GM12878 (cell line): ENCODE data around the gene RUNX3. TPM values are rescaled to one million over a fixed set of nuclear protein-coding genes. Genes with fewer than 3 reads are reported as not detected.
A peak's percentile ranks its signal among the peaks of the same experiment; 100 is the strongest.

Experiments used
- ETV6 ChIP-seq, 2 experiments: fragments of 450-650 bp in 1 of 2; IDR thresholded peaks in 1 of 2; conservative IDR thresholded peaks in 1 of 2; 2 replicates each; pipeline ENCODE4 v1.6.1; 2014; ENCODE audit warnings: antibody characterized with exemption in 1 of 2, borderline replicate concordance in 1 of 2, low read depth in 1 of 2, mild to moderate bottlenecking in 1 of 2, moderate library complexity in 1 of 2
- MAX ChIP-seq: IDR thresholded peaks from 2 replicates; pipeline ENCODE4 v1.6.1; 2012; ENCODE audit warnings: low read depth, low read length, improper control_type of control experiment
- MYB ChIP-seq: fragments of 150-350 bp; IDR thresholded peaks from 2 replicates; pipeline ENCODE4 v1.6.1; 2014; ENCODE audit warnings: mild to moderate bottlenecking, low read depth, low read length, borderline replicate concordance
- MYC ChIP-seq: IDR thresholded peaks from 2 replicates; pipeline ENCODE4 v1.6.1; 2011; ENCODE audit warnings: mild to moderate bottlenecking, low read length, moderate library complexity, inconsistent platforms; ENCODE audit not compliant: insufficient read depth, insufficient replicate concordance, insufficient read length, severe bottlenecking
- NBN ChIP-seq: fragments of 450-650 bp; IDR thresholded peaks from 2 replicates; pipeline ENCODE4 v1.6.1; 2016
- NFIC ChIP-seq: IDR thresholded peaks from 2 replicates; pipeline ENCODE4 v1.6.1; 2012; ENCODE audit warnings: low read depth, mild to moderate bottlenecking, inconsistent platforms, low read length, moderate library complexity
- PAX5 ChIP-seq: IDR thresholded peaks from 2 replicates; pipeline ENCODE4 v1.6.1; 2011; ENCODE audit warnings: low read depth, low read length, borderline replicate concordance
- RELA ChIP-seq: fragments of 450-650 bp; IDR thresholded peaks from 2 replicates; pipeline ENCODE4 v1.8.0; 2014; ENCODE audit warnings: borderline replicate concordance; ENCODE audit not compliant: partially characterized antibody
- RFX5 ChIP-seq: IDR thresholded peaks from 2 replicates; pipeline ENCODE4 v1.6.1; 2011; ENCODE audit warnings: low read depth, low read length, improper control_type of control experiment
- SKIL ChIP-seq: fragments of 450-650 bp; IDR thresholded peaks from 2 replicates; pipeline ENCODE4 v1.6.1; 2017; ENCODE audit warnings: mild to moderate bottlenecking, low read depth, inconsistent platforms; ENCODE audit not compliant: poor library complexity, severe bottlenecking
- SPI1 ChIP-seq: IDR thresholded peaks from 2 replicates; pipeline ENCODE4 v1.6.1; 2011; ENCODE audit warnings: low read depth, mild to moderate bottlenecking, low read length, moderate library complexity, borderline replicate concordance; ENCODE audit not compliant: insufficient read depth
- YBX1 ChIP-seq: fragments of 450-650 bp; IDR thresholded peaks from 2 replicates; pipeline ENCODE4 v1.6.1; 2016; ENCODE audit warnings: antibody characterized with exemption
- ZNF622 ChIP-seq: fragments of 450-650 bp; IDR thresholded peaks from 2 replicates; pipeline ENCODE4 v1.6.1; 2017; ENCODE audit warnings: mild to moderate bottlenecking, inconsistent platforms
- ZNF687 ChIP-seq: fragments of 450-650 bp; IDR thresholded peaks from 2 replicates; pipeline ENCODE4 v1.6.1; 2017; ENCODE audit warnings: mild to moderate bottlenecking, moderate library complexity
- polyA plus RNA-seq, 11 experiments: library from polyadenylated mRNA; depleted of rRNA in 4 of 11; unstranded in 6 of 11; stranded (reverse) in 5 of 11; fragments of >200 nt; fragmentation: Nextera tagmentation in 4 of 11; fragmentation: Illumina TruSeq in 1 of 11; extraction: Ambion mirVana in 4 of 11; extraction: Trizol in 1 of 11; gene quantifications; 1 replicate in 1 of 11; 2 replicates in 10 of 11; pipeline versions ENCODE4 v1.2.1 to v1.2.3, GENCODE V29; 2011 to 2016; ENCODE audit warnings: inconsistent platforms in 2 of 11, missing spikeins in 2 of 11, low read depth in 1 of 11
- total RNA-seq, 4 experiments: library from RNA; depleted of rRNA in 3 of 4; stranded (reverse); fragments of >200 nt in 3 of 4; fragmentation: Illumina TruSeq in 1 of 4; extraction: Trizol in 1 of 4; gene quantifications; 2 replicates each; pipeline versions ENCODE4 v1.2.1 to v1.2.3, GENCODE V29; 2013 to 2021
- TF ChIP-seq, protein P1 (sequence below): fragments of 150-350 bp; IDR thresholded peaks from 2 replicates; pipeline ENCODE4 v1.6.1; 2016; ENCODE audit warnings: low read depth, low read length
- TF ChIP-seq, protein P2 (sequence below), 3 experiments: IDR thresholded peaks in 2 of 3; conservative IDR thresholded peaks in 1 of 3; 2 replicates each; pipeline ENCODE4 v1.5.1; 2011; ENCODE audit warnings: low read depth in 3 of 3, low read length in 3 of 3, mild to moderate bottlenecking in 3 of 3, control low read depth in 2 of 3, moderate library complexity in 2 of 3, inconsistent platforms in 1 of 3, mixed read lengths in 1 of 3; ENCODE audit not compliant: control insufficient read depth in 2 of 3, insufficient read depth in 1 of 3; ENCODE audit errors: extremely low read depth in 1 of 3

Gene RUNX3
- total and polyA plus RNA-seq, 10 of the 15 experiments (the other 5 are each of a cell fraction or from before 2014, with no cell fraction given) = 19.0 to 151 (median 31.4) TPM

- TF ChIP-seq, protein P1, sequence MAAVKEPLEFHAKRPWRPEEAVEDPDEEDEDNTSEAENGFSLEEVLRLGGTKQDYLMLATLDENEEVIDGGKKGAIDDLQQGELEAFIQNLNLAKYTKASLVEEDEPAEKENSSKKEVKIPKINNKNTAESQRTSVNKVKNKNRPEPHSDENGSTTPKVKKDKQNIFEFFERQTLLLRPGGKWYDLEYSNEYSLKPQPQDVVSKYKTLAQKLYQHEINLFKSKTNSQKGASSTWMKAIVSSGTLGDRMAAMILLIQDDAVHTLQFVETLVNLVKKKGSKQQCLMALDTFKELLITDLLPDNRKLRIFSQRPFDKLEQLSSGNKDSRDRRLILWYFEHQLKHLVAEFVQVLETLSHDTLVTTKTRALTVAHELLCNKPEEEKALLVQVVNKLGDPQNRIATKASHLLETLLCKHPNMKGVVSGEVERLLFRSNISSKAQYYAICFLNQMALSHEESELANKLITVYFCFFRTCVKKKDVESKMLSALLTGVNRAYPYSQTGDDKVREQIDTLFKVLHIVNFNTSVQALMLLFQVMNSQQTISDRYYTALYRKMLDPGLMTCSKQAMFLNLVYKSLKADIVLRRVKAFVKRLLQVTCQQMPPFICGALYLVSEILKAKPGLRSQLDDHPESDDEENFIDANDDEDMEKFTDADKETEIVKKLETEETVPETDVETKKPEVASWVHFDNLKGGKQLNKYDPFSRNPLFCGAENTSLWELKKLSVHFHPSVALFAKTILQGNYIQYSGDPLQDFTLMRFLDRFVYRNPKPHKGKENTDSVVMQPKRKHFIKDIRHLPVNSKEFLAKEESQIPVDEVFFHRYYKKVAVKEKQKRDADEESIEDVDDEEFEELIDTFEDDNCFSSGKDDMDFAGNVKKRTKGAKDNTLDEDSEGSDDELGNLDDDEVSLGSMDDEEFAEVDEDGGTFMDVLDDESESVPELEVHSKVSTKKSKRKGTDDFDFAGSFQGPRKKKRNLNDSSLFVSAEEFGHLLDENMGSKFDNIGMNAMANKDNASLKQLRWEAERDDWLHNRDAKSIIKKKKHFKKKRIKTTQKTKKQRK = no peak
- no peak for TF ChIP-seq YBX1
- no peak for TF ChIP-seq ETV6 (conservative IDR thresholded peaks at IDR 0.05 in 1 of 2, IDR thresholded peaks at IDR 0.05 in 1 of 2; ENCODE audit: borderline replicate concordance in 1 of 2, low read depth in 1 of 2)
- TF ChIP-seq MYC = no peak
- TF ChIP-seq MAX = peak; percentile 28; the same call in 1 of the 2 replicates
- TF ChIP-seq NFIC = no peak
- TF ChIP-seq RFX5 = no peak
- no peak for TF ChIP-seq SPI1
- peak; percentile 60 for TF ChIP-seq RELA
- TF ChIP-seq PAX5 = peak; percentile 70; the same call in 1 of the 2 replicates
- TF ChIP-seq NBN = 0 out of 2 replicates have a peak, but pooled peaks have one; percentile 44
- peak; percentile 28 for TF ChIP-seq SKIL
- TF ChIP-seq, protein P2, sequence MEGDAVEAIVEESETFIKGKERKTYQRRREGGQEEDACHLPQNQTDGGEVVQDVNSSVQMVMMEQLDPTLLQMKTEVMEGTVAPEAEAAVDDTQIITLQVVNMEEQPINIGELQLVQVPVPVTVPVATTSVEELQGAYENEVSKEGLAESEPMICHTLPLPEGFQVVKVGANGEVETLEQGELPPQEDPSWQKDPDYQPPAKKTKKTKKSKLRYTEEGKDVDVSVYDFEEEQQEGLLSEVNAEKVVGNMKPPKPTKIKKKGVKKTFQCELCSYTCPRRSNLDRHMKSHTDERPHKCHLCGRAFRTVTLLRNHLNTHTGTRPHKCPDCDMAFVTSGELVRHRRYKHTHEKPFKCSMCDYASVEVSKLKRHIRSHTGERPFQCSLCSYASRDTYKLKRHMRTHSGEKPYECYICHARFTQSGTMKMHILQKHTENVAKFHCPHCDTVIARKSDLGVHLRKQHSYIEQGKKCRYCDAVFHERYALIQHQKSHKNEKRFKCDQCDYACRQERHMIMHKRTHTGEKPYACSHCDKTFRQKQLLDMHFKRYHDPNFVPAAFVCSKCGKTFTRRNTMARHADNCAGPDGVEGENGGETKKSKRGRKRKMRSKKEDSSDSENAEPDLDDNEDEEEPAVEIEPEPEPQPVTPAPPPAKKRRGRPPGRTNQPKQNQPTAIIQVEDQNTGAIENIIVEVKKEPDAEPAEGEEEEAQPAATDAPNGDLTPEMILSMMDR (IDR thresholded peaks at IDR 0.05 in 2 of 3, conservative IDR thresholded peaks at IDR 0.05 in 1 of 3; ENCODE audit: control insufficient read depth in 2 of 3, extremely low read depth in 1 of 3, insufficient read depth in 1 of 3, low read depth in 3 of 3, low read length in 3 of 3) = no peak
- TF ChIP-seq ZNF622 = no peak
- 0 out of 2 replicates have a peak, but pooled peaks have one; percentile 35 for TF ChIP-seq MYB
- TF ChIP-seq ZNF687 = peak; percentile 78
Observed at GRCh38 chr1:24923485-24924113, 6.5 kb downstream of the RUNX3 start (continued).
